Heart right ventricle (tissue), 16 donors: ENCODE measurements around the gene GREB1. TPM values are rescaled to one million over a fixed set of nuclear protein-coding genes. Genes with fewer than 3 reads are reported as not detected.

Source experiments
- ATAC-seq, 8 donors: fragments of 200-7000 bp; cut with Tn5 transposase; one replicate each; pipeline ENCODE4 v1.9.1; 2020; ENCODE audit warnings: mild to moderate bottlenecking in 8 of 8, moderate library complexity in 8 of 8, moderate number of reproducible peaks in 1 of 8
- DNase-seq, 2 donors: peaks; one replicate each; pipeline ENCODE4 v3.0.0-alpha.2; 2020
- H3K27ac ChIP-seq, 10 donors: fragments of 200-600 bp; sonication (generic) in 2 of 10; one replicate each; pipeline versions ENCODE4 v1.5.0 to v1.8.0; 2020 to 2022; ENCODE audit warnings: mild to moderate bottlenecking in 3 of 10
- H3K27me3 ChIP-seq, 7 donors: fragments of 200-600 bp; one replicate each; pipeline ENCODE4 v1.8.0; 2021 to 2022; ENCODE audit warnings: mild to moderate bottlenecking in 2 of 7
- H3K36me3 ChIP-seq, 9 donors: fragments of 200-600 bp; sonication (generic) in 1 of 9; one replicate each; pipeline versions ENCODE4 v1.5.0 to v1.8.0; 2020 to 2022; ENCODE audit warnings: mild to moderate bottlenecking in 2 of 9
- H3K4me1 ChIP-seq, 9 donors: fragments of 200-600 bp; sonication (generic) in 1 of 9; one replicate each; pipeline versions ENCODE4 v1.5.0 to v1.8.0; 2020 to 2022; ENCODE audit warnings: mild to moderate bottlenecking in 4 of 9
- H3K4me3 ChIP-seq, 10 donors: fragments of 200-600 bp; sonication (generic) in 2 of 10; one replicate each; pipeline versions ENCODE4 v1.5.0 to v1.8.0; 2020 to 2022; ENCODE audit warnings: mild to moderate bottlenecking in 7 of 10, moderate library complexity in 2 of 10
- H3K9me3 ChIP-seq, 11 donors: fragments of 200-600 bp in 10 of 11; sonication (generic) in 2 of 11; one replicate each; pipeline versions ENCODE4 v1.5.0 to v1.8.0; 2013 to 2022; ENCODE audit warnings: mild to moderate bottlenecking in 2 of 11, control low read depth in 1 of 11, moderate library complexity in 1 of 11
- CTCF ChIP-seq, 9 donors: fragments of 200-600 bp; sonication (generic) in 2 of 9; IDR thresholded peaks; one replicate each; pipeline versions ENCODE4 v1.5.0 to v1.8.0; 2021 to 2022; ENCODE audit warnings: antibody characterized with exemption in 9 of 9, mild to moderate bottlenecking in 5 of 9, moderate library complexity in 1 of 9
- WGBS, 2 donors: extraction: QIAGEN DNeasy Blood & Tissue Kit; methylation state at CpG; one replicate each; pipeline ENCODE4 v1.1.7; 2013; ENCODE audit warnings: inconsistent platforms in 1 of 2; 5-methylcytosine and 5-hydroxymethylcytosine counted together
- intact Hi-C, 10 donors: fragments of 100-400 bp; cut with DNase I; formaldehyde crosslinking; loops; one replicate each; pipeline versions ENCODE4 v1.11.1 to v1.14.2; 2022
- polyA plus RNA-seq, 2 donors: library from polyadenylated mRNA; stranded (reverse); fragments of 200-250 nt; gene quantifications; one replicate each; pipeline ENCODE4 v1.2.3, GENCODE V29; 2013
- total RNA-seq, 10 donors: library from RNA; stranded (reverse); fragmentation: NEBNext Ultra II Directional in 3 of 10; extraction: Animal tissue kit (Norgen Biotek cat#: 25700) in 3 of 10; gene quantifications; one replicate each; pipeline versions ENCODE4 v1.2.1 to v1.2.4, GENCODE V29; 2021 to 2023
- donor health status: Arrhythmogenic right ventricular cardiomyopathy.
- donor health status: ischemic (EF 13 %, LVEDD 7.1; RV severe dilation, severe dysfunction).
- donor health status: healthy with polysubstance abuse.
- donor health status: DM: no; HTN: yes; CAD: no.
- donor health status: DM: no; HTN: no; CAD: no.
- donor health status: ischemic (EF 25% LVEDD 6.9; RV normal size, moderate dysfunction).
- donor health status: ischemic (EF 25% LVEDD 5.7; RV mildly dilated, moderate dysfunction).
- donor health status: healthy.
- donor health status: DM: yes; HTN: yes; CAD: no.
- donor health status: Ischemic cardiomyopathy.
- donor health status: ischemic (EF 35%, LVEDD 5.7; RV mildly dilated, moderate dysfunction).
- donor health status: nonischemic (EF 11% LVEDD 7.7; RV severe dilation, severe dysfunction).
- donor health status: DM: yes; HTN: yes; CAD: no.
- donor health status: PGD.
- donor health status: ischemic (EF 29% LVEDD 5.4; RV normal size, mild dysfunction).
- donor health status: nonischemic (EF 23%, LVEDD 6.1; RV moderate dilation, normal function).

The GREB1 gene
- total and polyA plus RNA-seq, 12 donors, result 1.2 to 15.6 (median 7.8) TPM

GRCh38 chr2:11617984-11618707, 84.3 kb downstream of the GREB1 start:
- peak in 5 of 8 donors; percentile 18 to 67 (median 31) for ATAC-seq

GRCh38 chr2:11618708-11619062, 84.8 kb downstream of the GREB1 start:
- no peak for TF ChIP-seq CTCF (IDR thresholded peaks at IDR 0.05)
- WGBS, 2 donors, result 95% methylated on average over 20 of the region's 20 CpGs
- no peaks in the 10 kb centered on the region for H3K27me3 ChIP-seq
- ATAC-seq, result peak in 1 of 8 donors; percentile 25
- no peaks in the 10 kb centered on the region for H3K9me3 ChIP-seq
- H3K27ac ChIP-seq, result no peak overlapping the region
- no peak for DNase-seq
- no peaks in the 10 kb centered on the region for H3K4me1 ChIP-seq
- H3K4me3 ChIP-seq, result no peak overlapping the region
- H3K36me3 ChIP-seq, result peaks cover 0 to 35% (median 0%) of the 10 kb centered on the region in 9 donors
- intact Hi-C loops, result no loop called here

More at GRCh38 chr2:11617984-11618707, 84.3 kb downstream of the GREB1 start:
- no peak for TF ChIP-seq CTCF (IDR thresholded peaks at IDR 0.05)
- Histone ChIP-seq H3K4me1 (no peaks in the 10 kb centered on the region), H3K27ac (no peak overlapping the region), H3K4me3 (no peak overlapping the region), H3K9me3 (no peaks in the 10 kb centered on the region), H3K36me3 (peaks cover 0 to 35% (median 0%) of the 10 kb centered on the region in 9 donors), H3K27me3 (no peaks in the 10 kb centered on the region)
- 94 to 95% methylated on average over 33 of the region's 33 CpGs for WGBS, 2 donors
- DNase-seq, result no peak
- intact Hi-C loops, result no loop called here

GRCh38 chr2:11621410-11621809, 87.6 kb downstream of the GREB1 start:
- H3K27ac ChIP-seq, result no peak overlapping the region
- H3K4me1 ChIP-seq, result no peaks in the 10 kb centered on the region
- H3K4me3 ChIP-seq, result no peak overlapping the region
- H3K9me3 ChIP-seq, result peaks cover 0 to under 1% (median 0%) of the 10 kb centered on the region in 11 donors
- H3K27me3 ChIP-seq, result no peaks in the 10 kb centered on the region
- TF ChIP-seq CTCF (IDR thresholded peaks at IDR 0.05), result no peak
- WGBS, 2 donors, result 75 to 77% methylated on average over 2 of the region's 2 CpGs
- ATAC-seq, result no peak
- peaks cover 0 to 32% (median under 1%) of the 10 kb centered on the region in 9 donors for H3K36me3 ChIP-seq
- intact Hi-C loops, result no loop called here
- DNase-seq, result no peak

GRCh38 chr2:11622611-11623010, 88.8 kb downstream of the GREB1 start:
- Histone ChIP-seq H3K27me3 (no peaks in the 10 kb centered on the region), H3K4me3 (no peak overlapping the region), H3K9me3 (peaks cover 0 to 12% (median 0%) of the 10 kb centered on the region in 11 donors), H3K36me3 (peaks cover 0 to 34% (median 7%) of the 10 kb centered on the region in 9 donors), H3K27ac (no peak overlapping the region), H3K4me1 (no peaks in the 10 kb centered on the region)
- intact Hi-C loops, result no loop called here
- no peak for TF ChIP-seq CTCF (IDR thresholded peaks at IDR 0.05)
- ATAC-seq (no peak), DNase-seq (no peak)
- 58 to 76% methylated on average over 1 of the region's 1 CpG for WGBS, 2 donors
